Endothelial cell of umbilical vein (primary cell): ENCODE data around the gene PPIA. TPM values are rescaled to one million over a fixed set of nuclear protein-coding genes. Genes with fewer than 3 reads are reported as not detected.

ENCODE experiments used
- polyA plus RNA-seq, 4 experiments: library from polyadenylated mRNA; depleted of rRNA in 3 of 4; stranded (reverse) in 3 of 4; unstranded in 1 of 4; fragments of >200 nt; gene quantifications; 2 replicates each; pipeline versions ENCODE4 v1.2.1 to v1.2.3, GENCODE V29; 2011 to 2012; ENCODE audit warnings: missing spikeins in 1 of 4
- total RNA-seq: library from RNA; stranded (reverse); gene quantifications from 2 replicates; pipeline ENCODE4 v1.2.3, GENCODE V29; 2021

The PPIA gene
- total and polyA plus RNA-seq, 2 donors (not counting 3 experiments of a cell fraction or from before 2014, with no cell fraction given) = 2,602 to 5,159 TPM

Other genes starting within 250 kb of the PPIA start
- gene DDX56, start 222.8 kb upstream of the PPIA start, total RNA-seq = 93.4 and 96.6 TPM in 2 replicates
- gene DDX56, start 222.8 kb upstream of the PPIA start, polyA plus RNA-seq = 94.7 and 102 TPM in 2 replicates
- 63.4 and 65.4 TPM in 2 replicates for gene TMED4, start 214.4 kb upstream of the PPIA start, total RNA-seq
- 89.7 and 116 TPM in 2 replicates for gene TMED4, start 214.4 kb upstream of the PPIA start, polyA plus RNA-seq
- gene OGDH, start 190.1 kb upstream of the PPIA start, total RNA-seq = 81.4 and 88.9 TPM in 2 replicates
- gene OGDH, start 190.1 kb upstream of the PPIA start, polyA plus RNA-seq = 86.2 and 92.9 TPM in 2 replicates
- 87.5 and 88.6 TPM in 2 replicates for gene ZMIZ2, start 47.8 kb upstream of the PPIA start, total RNA-seq
- 30.6 and 37.6 TPM in 2 replicates for gene ZMIZ2, start 47.8 kb upstream of the PPIA start, polyA plus RNA-seq
- 226 and 232 TPM in 2 replicates for gene H2AZ2, start 51.4 kb downstream of the PPIA start, total RNA-seq
- gene H2AZ2, start 51.4 kb downstream of the PPIA start, polyA plus RNA-seq = 192 and 225 TPM in 2 replicates
- 25.0 and 25.5 TPM in 2 replicates for gene PURB, start 88.8 kb downstream of the PPIA start, total RNA-seq
- 2.2 and 2.7 TPM in 2 replicates for gene PURB, start 88.8 kb downstream of the PPIA start, polyA plus RNA-seq
- 0.11 and 0.12 TPM in 2 replicates for gene MYO1G, start 182.3 kb downstream of the PPIA start, total RNA-seq
- 0.06 TPM in 1 of 2 replicates, not detected in the other for gene MYO1G, start 182.3 kb downstream of the PPIA start, polyA plus RNA-seq
- 57.4 and 66.1 TPM in 2 replicates for gene CCM2, start 203.5 kb downstream of the PPIA start, total RNA-seq
- gene CCM2, start 203.5 kb downstream of the PPIA start, polyA plus RNA-seq = 70.4 and 82.1 TPM in 2 replicates